Stimulated activated naive CD4-positive, alpha-beta T cell (primary cell): ENCODE data around the gene SYCN.

ENCODE experiments used
- DNase-seq, 6 experiments: peaks; one replicate each; lab custom pipeline; 2025; lab: John Stamatoyannopoulos, UW

The SYCN gene

GRCh38 chr19:39194832-39195542 lies 9.1 kb downstream of the SYCN start:
- no peak for DNase-seq

GRCh38 chr19:39193803-39194202 lies 10.3 kb downstream of the SYCN start:
- DNase-seq = no peak

- no peak for DNase-seq
Observed at GRCh38 chr19:39192846-39193245, 11.2 kb downstream of the SYCN start.

- no peak for DNase-seq
Observed at GRCh38 chr19:39190768-39191167, 13.3 kb downstream of the SYCN start.

GRCh38 chr19:39188960-39189359 lies 15.1 kb downstream of the SYCN start:
- DNase-seq = no peak

GRCh38 chr19:39187552-39187943 lies 16.5 kb downstream of the SYCN start:
- no peak for DNase-seq

GRCh38 chr19:39186391-39186790 lies 17.7 kb downstream of the SYCN start:
- no peak for DNase-seq

- DNase-seq = no peak
Observed at GRCh38 chr19:39183104-39183503, 21.0 kb downstream of the SYCN start.

- no peak for DNase-seq
Observed at GRCh38 chr19:39182174-39182505, 21.9 kb downstream of the SYCN start.

GRCh38 chr19:39181500-39182173 lies 22.4 kb downstream of the SYCN start:
- DNase-seq = no peak

- no peak for DNase-seq
Observed at GRCh38 chr19:39180749-39181148, 23.3 kb downstream of the SYCN start.

GRCh38 chr19:39179754-39180153 lies 24.3 kb downstream of the SYCN start:
- no peak for DNase-seq

- DNase-seq = no peak
Observed at GRCh38 chr19:39178296-39179006, 25.6 kb downstream of the SYCN start.

GRCh38 chr19:39177736-39178135 lies 26.3 kb downstream of the SYCN start:
- DNase-seq = no peak

GRCh38 chr19:39177110-39177699 lies 26.9 kb downstream of the SYCN start:
- DNase-seq = no peak

GRCh38 chr19:39175564-39175963 lies 28.5 kb downstream of the SYCN start:
- no peak for DNase-seq

- no peak for DNase-seq
Observed at GRCh38 chr19:39174558-39175544, 29.2 kb downstream of the SYCN start.

GRCh38 chr19:39174142-39174541 lies 29.9 kb downstream of the SYCN start:
- DNase-seq = no peak

GRCh38 chr19:39173502-39173991 lies 30.5 kb downstream of the SYCN start:
- no peak for DNase-seq

GRCh38 chr19:39172700-39173501 lies 31.2 kb downstream of the SYCN start:
- DNase-seq = no peak
